ENCODE results near the gene EVA1C.
"Not testable (repeated sequence)": the region's sequence is repeated elsewhere in the genome, so short reads cannot be mapped to it uniquely, and the experiment has no call there.

The EVA1C gene

DNA sequence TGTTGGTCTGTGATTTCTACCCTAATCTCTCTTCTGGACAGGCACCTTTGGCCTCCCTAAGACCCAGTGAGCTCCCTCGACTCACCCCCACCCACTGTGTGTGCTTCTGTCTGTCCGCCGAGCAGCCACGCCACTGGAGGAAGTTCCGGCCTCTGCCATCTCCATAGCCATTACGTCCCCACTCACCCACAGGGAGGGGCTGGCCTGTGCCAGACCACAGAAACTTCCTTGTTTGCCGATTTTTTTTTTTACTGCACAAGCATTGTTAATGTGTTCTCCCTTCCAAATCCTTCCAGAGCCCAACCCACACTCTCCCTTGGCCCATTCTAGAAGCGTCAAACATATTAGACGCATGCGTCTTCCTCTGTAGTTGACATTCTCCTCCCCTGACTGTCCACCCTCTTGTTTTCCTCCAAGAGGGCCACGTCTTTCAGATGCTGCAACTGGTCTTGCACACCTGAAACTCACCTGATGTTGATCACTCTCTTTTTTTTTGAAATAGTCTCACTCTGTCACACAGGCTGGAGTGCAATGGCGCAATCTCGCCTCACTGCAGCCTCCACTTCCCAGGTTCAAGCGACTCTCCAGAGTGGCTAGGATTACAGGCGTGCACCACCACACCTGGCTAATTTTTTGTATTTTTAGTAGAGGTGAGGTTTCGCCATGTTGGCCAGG lies 72.3 kb downstream of the EVA1C start:
- DNase-seq, result peak in 32 of 58 donors; percentile 5 to 79 (median 26)

DNA sequence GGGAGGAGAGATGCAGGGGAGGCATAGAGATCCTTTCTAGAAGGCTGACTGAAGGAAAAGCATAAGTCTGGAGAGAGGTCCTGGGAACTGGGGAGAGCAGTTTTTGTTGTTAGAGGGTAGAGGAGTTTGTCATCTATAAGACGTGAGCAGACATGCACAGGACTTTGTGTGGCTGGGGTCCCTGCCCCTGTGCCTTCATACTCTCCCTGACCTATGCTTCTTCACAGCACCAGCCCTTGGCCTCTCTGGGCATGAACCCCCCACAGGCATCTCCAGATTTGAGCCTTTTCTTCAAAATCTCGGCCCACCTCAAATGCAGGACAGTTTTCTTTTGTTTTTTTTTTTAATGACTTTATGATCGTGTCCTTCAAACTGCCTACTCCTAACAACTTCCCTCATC lies 79.9 kb downstream of the EVA1C start:
- no peak for DNase-seq

DNA sequence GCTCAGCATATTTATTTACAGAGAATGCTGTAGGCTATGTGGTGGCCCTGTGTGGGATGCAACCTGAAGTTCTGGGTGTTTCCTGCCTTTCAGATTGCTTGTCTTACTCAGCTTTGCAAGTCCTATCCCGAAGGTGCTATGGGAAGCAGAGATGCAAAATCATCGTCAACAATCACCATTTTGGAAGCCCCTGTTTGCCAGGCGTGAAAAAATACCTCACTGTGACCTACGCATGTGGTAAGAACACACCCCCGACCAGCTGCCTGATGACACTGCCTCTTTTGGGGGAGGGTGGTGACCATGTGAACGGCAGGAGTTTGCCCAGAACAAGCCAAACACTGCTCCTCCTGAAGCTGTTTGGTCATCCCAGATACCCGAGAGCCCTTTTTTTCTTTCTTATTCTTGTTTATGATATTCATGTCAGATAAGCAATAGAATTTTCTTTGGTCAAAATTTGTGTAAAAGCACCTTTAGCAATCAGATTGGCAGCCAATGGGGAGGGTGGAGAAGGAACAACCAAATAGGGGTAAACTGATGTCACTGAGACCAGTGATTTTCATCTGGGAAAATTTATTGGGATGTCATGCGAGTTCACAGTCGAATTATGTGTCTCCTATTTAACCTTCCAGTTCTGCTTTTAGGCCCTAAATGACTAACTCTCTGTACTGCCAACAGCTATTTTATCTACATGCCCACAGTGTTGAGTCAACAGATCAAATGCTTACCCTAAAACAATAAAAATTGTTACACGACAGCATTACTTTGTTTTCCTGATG lies 82.6 kb downstream of the EVA1C start:
- peak in 2 of 58 donors; percentile 9 to 30 for DNase-seq

DNA sequence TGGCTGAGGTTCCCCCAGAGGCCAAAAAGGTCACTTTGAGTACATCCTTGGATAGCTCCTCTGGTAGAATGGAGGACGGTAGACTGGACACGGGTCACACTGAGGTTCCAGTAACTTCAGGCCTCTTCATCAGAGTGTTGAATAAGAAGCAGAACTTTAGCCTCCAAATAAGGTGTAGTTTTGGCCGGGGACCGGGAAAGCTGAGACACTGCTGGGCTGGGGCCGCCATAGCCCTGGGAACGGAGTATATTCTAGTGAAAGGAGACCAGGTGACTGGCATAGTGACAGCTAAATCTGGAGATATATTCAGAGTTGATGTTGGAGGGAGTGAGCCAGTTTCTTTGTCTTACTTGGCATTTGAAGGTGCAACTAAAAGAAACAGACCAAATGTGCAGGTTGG lies 84.1 kb downstream of the EVA1C start:
- DNase-seq, result no peak

DNA sequence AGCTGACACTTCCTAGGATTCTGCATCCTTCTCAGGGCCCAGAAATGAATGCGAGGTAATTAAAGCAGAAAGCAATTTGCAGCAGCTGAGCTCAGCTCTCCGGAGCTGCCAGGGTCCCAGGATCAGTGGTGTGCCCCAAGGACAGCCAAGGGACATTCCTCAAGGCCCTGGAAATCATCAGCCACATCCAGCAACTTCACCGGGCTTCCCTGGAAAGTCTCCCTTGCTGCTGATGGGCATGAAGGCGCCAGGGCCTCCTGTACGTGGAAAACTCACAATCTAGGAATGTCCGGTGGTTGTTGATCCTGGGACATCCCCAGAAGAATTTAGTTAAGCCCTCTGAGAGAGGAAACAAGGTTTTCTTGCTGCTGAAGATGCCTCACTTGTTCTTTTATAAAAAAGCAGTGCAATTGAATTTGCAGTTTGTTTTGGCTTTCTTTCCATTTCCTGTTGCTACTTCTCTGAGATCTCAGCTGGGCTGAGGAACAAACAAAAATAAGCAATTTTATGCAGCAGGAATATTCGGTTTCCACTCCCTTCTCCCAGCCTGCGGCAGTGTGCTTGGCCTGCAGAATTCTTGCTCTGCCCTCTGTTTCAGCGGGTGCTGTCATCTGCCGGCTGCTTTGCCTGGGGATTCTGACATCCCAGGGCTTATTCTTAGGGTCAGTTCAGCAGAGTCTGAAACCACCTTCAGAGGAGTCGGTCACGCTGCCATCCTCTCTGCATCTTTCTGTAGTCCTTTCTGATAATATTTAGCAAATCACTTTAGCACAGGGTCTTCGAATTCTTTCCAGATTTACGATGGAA lies 86.9 kb downstream of the EVA1C start:
- peak in 6 of 58 donors; percentile 6 to 25 (median 13) for DNase-seq

DNA sequence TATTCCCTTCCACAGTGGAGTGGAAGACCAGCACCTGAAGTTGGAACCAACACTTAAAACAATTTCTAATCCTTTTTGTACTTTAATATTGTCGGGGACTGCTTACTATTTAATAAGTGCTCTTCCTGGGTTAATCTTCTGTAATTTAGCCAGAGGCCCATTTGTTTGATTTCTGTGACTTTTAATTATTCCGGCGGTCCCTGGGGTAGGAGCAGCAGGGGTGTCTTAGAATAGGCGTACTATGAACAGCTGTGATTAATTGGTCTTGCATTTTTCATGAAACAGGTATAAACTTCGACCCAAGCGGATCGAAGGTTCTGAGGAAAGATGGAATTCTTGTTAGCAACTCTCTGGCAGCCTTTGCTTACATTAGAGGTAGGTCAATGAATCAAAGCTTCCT lies 91.1 kb downstream of the EVA1C start:
- DNase-seq, result not testable (repeated sequence)

DNA sequence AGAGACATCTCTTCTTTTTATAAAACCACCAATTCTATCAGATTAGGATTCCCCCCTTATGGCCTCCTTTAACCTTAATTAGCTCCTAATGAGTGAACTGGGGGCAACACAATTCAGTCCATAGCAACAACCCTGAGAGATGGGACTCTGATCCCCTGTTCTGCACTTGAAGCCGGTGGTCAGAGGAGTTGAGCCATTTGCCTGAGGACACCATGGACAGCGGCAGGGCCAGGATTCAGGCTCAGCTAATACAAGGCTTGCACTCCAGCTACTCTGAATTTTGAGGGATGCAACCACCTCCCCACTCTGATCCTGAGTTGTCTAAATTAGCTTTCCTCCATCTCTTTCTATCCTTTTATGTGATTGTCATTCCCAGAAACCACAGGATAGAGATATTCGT lies 93.3 kb downstream of the EVA1C start:
- not testable (repeated sequence) for DNase-seq

DNA sequence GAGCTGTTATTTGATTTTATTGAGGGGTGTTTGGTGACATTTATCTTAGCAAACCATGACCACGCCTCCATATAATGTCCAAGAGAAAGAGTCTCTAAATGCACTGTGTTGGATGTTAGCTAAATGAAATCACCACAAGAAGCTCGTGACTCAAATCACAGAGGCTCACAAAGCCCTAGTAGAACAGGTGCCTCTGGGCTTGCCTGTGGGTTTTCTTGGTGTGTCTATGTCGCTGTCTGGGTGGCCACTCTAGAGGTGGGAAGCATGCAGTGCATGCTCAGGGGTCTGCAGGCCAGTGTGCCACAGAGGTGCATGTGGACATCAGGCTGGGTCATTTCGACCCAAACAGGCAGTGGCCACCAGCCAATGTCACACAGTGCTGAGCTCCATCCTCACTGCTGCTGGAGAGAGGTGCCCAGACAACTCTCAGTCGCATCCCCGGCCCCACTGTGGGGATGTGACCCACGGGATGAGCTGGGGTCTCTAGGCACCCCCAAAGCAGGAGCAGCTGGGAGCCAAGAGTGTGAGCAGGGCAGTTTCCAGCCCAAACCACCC lies 94.0 kb downstream of the EVA1C start:
- not testable (repeated sequence) for DNase-seq

DNA sequence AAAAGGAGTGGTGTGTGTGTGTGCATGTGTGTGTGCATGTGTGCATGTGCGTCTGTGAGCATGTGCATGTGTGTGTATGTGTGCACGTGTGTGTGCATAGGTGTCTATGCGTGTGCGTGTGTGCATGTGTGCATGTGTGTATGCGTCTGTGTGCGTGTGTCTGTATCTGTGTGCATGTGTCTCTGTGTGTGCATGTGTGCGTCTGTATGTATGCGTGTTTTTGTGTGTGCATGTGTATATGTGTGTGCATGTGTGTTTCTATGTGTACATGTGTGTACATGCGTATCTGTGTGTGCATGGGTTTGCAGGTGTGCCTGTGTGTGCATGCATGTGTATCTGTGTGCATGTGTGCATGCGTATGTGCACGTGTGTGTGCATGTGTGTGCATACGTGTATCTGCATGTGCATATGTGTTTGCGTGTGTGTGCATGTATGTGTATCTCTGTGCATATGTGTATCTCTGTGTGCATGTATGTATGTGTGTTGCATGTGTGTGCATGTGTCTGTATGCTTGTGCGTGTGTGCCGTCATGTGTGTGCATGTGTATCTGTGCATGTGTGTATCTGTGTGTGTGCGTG lies 94.9 kb downstream of the EVA1C start:
- DNase-seq, result no peak

DNA sequence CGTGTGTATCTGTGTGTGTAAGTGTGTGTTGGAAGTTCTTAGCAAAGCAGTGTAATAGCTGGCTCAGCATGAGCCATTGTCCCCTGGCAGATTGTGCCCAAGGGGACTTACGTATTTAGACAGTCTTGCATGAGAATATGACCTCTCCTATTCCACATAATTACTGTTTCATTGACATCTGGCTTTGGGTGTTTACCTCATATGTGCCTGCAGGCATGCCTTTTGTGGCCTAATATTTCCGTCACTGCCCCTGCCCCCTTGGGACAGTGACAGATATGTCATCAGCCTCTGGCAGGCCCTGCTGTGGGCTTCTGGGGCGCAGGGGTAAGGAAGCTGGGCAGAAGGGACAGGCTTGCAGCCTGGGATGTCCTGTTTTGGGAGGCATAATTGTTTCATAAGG lies 95.5 kb downstream of the EVA1C start:
- not testable (repeated sequence) for DNase-seq

DNA sequence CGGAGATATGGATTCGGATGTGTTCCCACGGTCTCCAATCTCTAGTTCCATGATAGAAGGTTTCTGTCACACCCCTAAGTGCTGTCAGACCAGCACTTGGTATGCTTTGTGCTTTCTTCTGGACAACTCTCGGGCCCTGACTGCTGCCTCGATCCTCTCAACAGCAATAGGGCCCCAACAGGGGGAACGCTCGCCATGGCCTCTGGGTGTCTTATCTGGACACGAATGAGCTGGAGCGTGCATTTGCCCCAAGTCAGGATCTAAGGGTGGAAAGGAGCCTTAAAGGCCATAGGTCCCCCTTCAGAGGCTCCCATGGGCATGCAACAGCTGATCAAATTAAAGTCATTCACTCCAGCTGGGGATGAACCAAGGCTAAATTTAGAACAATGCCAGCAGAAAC lies 96.1 kb downstream of the EVA1C start:
- peak in 1 of 58 donors; percentile 9 for DNase-seq

DNA sequence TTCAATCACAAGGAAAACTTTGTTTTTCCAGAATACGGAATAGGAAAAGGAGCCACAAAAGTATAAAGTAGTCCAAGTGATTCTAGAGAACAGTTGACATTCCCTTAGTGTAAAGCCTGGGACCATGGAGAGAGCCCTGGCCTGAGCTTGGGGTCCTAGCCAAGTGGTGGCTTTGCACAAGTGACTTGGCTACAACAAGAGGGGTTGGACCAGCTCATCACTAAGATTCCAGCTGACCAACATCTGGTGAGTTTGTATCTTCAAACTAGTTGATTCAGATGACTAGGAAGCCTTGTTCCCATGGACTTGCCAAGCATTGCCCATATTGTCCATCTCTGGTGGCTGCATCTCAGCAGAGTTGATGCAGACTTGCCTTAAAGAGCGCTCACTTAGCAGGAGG lies 96.5 kb downstream of the EVA1C start:
- DNase-seq, result not testable (repeated sequence)

DNA sequence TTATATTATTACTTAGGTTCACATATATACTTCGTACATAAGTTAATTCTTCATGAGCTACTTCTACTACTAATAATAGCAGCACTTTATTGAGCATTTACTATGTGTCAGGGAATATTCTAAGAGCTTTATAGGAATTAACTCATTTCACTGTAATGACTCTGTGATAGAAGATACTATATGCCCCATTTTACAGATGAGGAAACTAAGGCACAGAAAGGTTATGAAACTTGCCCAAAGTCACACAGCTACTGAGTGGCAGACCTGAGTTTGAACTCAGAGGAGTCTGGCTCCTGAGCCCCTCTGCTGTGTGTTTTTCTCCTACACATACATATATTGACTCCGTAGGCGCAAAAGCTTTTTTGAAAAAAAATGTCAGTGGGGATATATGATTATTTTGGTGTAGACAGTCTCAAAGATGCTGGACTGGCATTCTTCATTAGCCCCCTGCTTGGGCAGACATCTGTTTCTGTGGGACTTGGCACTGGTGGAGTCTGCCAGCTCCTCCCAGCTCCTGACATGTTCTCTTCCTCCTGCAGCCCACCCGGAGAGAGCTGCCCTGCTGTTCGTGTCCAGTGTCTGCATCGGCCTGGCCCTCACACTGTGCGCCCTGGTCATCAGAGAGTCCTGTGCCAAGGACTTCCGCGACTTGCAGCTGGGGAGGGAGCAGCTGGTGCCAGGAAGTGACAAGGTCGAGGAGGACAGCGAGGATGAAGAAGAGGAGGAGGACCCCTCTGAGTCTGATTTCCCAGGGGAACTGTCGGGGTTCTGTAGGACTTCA lies 102.0 kb downstream of the EVA1C start:
- DNase-seq, result peak in 6 of 58 donors; percentile 7 to 18 (median 12)

DNA sequence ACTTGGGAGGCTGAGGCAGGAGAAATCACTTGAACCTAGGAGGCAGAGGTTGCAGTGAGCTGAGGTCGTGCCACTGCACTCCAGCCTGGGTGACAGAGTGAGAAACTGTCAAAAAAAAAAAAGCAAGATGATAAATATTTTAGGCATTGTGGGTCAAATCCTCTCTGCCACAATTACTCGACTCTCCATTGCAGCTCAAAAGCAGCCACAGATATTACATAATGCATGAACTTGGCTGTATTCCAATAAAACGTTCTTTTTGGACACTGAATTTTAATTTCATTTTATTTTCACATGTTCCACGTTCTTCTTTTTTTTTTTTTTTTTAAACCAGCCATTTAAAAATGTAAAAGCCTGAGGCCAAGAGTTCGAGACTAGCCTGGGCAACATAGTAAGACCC lies 103.4 kb downstream of the EVA1C start:
- no peak for DNase-seq

DNA sequence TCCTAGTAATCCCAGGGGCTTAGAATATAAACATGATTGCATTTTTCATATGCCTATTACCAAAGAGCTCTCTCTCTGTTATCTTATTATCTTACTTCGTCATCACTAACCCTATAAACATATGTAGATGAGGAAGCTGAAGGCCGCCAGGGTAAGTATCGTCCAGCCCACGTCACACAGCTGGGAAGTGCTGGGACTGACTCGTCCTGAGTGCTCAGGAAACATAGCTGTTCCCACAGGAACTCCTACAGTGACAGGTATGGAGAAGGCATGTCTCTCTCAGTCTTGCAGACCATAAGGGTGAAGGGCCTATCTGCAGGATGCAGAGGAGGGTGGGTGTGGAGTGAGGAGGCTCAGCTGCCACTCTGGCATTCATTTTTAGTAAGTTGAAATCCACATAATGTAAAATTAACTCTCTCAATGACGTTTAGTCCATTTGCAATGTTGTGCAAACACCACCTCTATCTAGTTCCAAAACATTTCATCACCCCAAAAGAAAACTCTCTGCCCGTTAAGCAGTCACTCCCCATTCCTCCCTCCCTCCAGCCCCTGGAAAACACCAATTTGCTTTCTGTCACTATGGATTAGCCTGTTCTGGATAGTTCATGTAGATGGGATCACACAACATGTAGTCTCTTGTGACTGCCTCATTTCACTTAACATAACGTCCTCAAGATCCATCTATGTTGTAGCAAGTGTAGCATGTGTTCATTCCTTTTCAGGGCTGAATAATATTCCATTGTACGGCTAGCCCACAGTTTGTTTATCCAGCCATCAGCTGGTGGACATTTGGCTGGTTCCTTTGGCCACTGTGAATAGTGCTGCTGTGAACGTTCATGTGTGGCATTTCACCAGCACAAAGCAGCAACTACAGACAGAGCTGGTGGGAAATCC lies 104.5 kb downstream of the EVA1C start:
- DNase-seq, result peak in 2 of 58 donors; percentile 10 to 13

DNA sequence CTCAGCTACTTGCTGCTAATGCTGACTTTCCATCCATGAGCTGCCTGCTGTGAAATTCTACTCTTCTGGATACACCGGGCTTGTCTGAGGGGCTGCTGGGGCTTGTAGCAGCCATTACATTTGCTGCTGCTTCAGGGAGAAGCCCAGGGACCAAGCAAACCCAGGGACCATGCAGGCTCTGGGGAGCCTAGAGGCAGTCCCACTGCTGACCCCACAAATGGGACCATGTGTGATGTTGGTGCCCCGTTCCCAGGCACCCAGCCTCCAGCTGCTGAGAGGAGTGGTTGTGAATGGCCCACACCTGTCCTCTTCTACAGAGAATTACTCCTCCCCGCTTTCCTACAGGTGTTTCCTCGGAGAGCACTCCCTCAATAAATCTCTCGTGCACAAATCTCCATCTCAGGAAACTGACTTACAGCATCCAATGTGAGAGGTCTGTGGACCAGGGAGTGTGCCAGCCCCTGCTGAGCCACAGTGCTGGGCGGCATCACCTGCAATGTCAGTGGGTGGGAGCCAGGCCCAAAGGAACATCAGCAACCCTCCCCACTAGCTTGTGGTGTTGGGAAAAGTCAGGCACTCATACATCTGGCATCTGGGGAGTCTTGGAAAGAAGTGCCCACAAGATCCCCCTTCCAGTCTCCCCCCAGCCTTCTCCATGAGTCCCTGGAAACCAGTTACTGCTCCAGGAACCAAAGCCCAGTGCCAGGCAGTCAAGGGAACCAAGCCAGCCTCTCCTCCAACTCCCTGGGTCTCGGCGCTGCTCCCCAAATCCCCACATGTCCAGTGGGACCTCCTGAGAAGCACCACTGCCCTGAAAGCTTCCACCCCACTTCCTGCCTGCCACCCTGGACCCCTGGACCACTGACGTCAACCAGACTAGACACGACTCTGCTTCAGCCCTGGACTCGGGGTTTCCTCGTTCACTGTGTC lies 107.7 kb downstream of the EVA1C start:
- peak in 3 of 58 donors; percentile 10 to 30 (median 15) for DNase-seq

DNA sequence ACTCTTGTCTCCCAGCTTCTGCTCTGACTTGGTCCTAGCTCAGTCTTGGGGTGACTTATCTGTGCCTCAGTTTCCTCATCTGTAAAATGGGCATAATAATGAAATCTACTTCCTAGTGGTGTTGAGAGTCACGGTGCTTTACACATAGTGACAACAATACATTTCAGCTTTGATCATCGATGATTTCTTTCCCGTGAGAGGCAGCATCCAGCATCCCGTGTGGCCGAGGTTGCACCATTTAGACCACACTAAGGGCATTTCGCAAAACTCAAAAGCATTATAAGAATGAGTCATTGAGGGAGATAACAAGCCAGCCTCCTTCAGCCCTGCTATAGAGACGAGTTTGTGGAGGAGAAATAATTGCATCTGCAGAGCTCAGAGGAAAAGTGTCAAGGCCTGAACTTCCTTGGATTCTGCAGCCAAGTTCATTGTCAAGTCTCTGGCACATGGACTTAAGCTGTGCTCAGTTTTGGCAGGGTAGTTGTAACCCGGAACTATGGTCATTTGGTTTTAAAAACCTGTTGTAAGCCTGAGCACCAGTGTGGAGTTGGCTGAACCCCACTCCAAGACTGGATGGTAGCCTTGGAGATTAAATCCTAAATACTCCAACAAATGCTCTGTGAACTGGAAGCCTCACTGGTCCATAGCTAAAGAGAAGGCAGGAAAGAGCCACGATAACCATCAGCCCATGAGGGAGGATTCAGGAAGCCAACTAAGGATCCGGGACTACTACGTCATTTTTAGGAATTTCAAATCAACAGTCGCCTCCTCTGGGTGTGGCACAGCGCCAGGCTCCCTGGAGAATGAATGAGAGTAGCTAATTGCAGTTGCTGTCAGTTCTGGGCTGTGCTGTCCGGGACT lies 108.6 kb downstream of the EVA1C start:
- peak in 51 of 58 donors; percentile 16 to 91 (median 55) for DNase-seq
